HepG2 (cell line): Measurements from ENCODE around the gene GLIS2. TPM values are rescaled to one million over a fixed set of nuclear protein-coding genes. Genes with fewer than 3 reads are reported as not detected.

Source experiments
- GABPB1 ChIP-seq: IDR thresholded peaks from 2 replicates; pipeline ENCODE4 v1.6.1; 2016; ENCODE audit warnings: mild to moderate bottlenecking, missing genetic modification reagents, moderate library complexity, missing compliant biosample characterization
- polyA plus RNA-seq, 8 experiments: library from polyadenylated mRNA; depleted of rRNA in 3 of 8; stranded (reverse) in 7 of 8; unstranded in 1 of 8; fragments of >200 nt; fragmentation: Illumina TruSeq in 4 of 8; extraction: Trizol in 4 of 8; gene quantifications; 2 replicates each; pipeline versions ENCODE4 v1.2.1 to v1.2.3, GENCODE V29; 2011 to 2016; ENCODE audit warnings: low read depth in 4 of 8, missing spikeins in 1 of 8, mixed read lengths in 1 of 8; ENCODE audit not compliant: insufficient read depth in 1 of 8
- total RNA-seq, 5 experiments: library from RNA; depleted of rRNA; stranded (reverse); fragments of >200 nt; fragmentation: Illumina TruSeq; extraction: Trizol; gene quantifications; 2 replicates each; pipeline ENCODE4 v1.2.3, GENCODE V29; 2016; ENCODE audit warnings: low read depth in 1 of 5
- TF ChIP-seq, protein P1 (sequence below): sonication (generic); formaldehyde crosslinking; IDR thresholded peaks from 2 replicates; pipeline ENCODE4 v1.4.0; 2020; ENCODE audit warnings: missing genetic modification reagents
- TF ChIP-seq, protein P2 (sequence below), 2 experiments: sonication (generic) in 1 of 2; formaldehyde crosslinking in 1 of 2; IDR thresholded peaks; 2 replicates each; pipeline versions ENCODE4 v1.4.0 to v1.6.1; 2016 to 2020; ENCODE audit warnings: borderline replicate concordance in 1 of 2, low read depth in 1 of 2, mild to moderate bottlenecking in 1 of 2, missing genetic modification reagents in 1 of 2

GLIS2 gene
- total and polyA plus RNA-seq, 2 of the 13 experiments (the other 11 are each of a cell fraction or from before 2014, with no cell fraction given) = 0.28 to 0.29 TPM

- TF ChIP-seq GABPB1 = peak; percentile 12; the same call in 1 of the 2 replicates
- TF ChIP-seq, protein P1, sequence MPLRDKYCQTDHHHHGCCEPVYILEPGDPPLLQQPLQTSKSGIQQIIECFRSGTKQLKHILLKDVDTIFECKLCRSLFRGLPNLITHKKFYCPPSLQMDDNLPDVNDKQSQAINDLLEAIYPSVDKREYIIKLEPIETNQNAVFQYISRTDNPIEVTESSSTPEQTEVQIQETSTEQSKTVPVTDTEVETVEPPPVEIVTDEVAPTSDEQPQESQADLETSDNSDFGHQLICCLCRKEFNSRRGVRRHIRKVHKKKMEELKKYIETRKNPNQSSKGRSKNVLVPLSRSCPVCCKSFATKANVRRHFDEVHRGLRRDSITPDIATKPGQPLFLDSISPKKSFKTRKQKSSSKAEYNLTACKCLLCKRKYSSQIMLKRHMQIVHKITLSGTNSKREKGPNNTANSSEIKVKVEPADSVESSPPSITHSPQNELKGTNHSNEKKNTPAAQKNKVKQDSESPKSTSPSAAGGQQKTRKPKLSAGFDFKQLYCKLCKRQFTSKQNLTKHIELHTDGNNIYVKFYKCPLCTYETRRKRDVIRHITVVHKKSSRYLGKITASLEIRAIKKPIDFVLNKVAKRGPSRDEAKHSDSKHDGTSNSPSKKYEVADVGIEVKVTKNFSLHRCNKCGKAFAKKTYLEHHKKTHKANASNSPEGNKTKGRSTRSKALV (CRISPR knock-in tag) = 0 out of 2 replicates have a peak, but pooled peaks have one; percentile 15
- TF ChIP-seq, protein P2, sequence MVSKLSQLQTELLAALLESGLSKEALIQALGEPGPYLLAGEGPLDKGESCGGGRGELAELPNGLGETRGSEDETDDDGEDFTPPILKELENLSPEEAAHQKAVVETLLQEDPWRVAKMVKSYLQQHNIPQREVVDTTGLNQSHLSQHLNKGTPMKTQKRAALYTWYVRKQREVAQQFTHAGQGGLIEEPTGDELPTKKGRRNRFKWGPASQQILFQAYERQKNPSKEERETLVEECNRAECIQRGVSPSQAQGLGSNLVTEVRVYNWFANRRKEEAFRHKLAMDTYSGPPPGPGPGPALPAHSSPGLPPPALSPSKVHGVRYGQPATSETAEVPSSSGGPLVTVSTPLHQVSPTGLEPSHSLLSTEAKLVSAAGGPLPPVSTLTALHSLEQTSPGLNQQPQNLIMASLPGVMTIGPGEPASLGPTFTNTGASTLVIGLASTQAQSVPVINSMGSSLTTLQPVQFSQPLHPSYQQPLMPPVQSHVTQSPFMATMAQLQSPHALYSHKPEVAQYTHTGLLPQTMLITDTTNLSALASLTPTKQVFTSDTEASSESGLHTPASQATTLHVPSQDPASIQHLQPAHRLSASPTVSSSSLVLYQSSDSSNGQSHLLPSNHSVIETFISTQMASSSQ (IDR thresholded peaks at IDR 0.05; ENCODE audit: low read depth) = no peak
- TF ChIP-seq, protein P2 (CRISPR knock-in tag; IDR thresholded peaks at IDR 0.05; ENCODE audit: borderline replicate concordance) = 0 out of 2 replicates have a peak, but pooled peaks have one; percentile 9
These were observed 1.1 kb downstream of the GLIS2 start (continued) for GRCh38 chr16:4316864-4317531.
